ENCODE results near the gene PSMF1.

Gene PSMF1

GRCh38 chr20:1196634-1197033, 78.2 kb downstream of the PSMF1 start:
- TF ChIP-seq, protein P1, sequence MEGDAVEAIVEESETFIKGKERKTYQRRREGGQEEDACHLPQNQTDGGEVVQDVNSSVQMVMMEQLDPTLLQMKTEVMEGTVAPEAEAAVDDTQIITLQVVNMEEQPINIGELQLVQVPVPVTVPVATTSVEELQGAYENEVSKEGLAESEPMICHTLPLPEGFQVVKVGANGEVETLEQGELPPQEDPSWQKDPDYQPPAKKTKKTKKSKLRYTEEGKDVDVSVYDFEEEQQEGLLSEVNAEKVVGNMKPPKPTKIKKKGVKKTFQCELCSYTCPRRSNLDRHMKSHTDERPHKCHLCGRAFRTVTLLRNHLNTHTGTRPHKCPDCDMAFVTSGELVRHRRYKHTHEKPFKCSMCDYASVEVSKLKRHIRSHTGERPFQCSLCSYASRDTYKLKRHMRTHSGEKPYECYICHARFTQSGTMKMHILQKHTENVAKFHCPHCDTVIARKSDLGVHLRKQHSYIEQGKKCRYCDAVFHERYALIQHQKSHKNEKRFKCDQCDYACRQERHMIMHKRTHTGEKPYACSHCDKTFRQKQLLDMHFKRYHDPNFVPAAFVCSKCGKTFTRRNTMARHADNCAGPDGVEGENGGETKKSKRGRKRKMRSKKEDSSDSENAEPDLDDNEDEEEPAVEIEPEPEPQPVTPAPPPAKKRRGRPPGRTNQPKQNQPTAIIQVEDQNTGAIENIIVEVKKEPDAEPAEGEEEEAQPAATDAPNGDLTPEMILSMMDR (IDR thresholded peaks at IDR 0.05) = no peak
- Mint-ChIP-seq H3K36me3 (ENCODE audit: low read depth) (no peaks in the 10 kb centered on the region), H3K9me3 (no peaks in the 10 kb centered on the region)

DNA sequence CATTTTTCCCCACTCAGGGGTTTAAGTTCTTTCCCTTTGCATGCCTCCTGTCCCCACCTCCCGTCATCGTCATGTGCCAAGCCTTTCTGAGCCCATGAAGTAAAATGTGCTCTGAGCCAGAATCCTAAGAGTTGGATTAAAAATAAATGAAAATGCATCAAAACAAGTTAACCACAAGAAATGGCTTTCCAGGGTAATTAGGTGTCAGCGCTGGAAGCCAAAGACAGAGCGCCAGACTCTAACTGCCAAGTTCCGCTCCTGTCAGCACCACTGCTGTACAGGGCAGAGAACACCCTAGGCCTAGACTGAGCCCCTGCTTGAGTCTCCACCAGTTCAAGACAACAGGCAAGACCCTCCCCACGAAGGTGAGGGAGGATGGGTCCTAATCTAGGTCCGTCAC, 79.4 kb downstream of the PSMF1 start:
- Mint-ChIP-seq H3K36me3 (ENCODE audit: low read depth) (no peaks in the 10 kb centered on the region), H3K4me3 (no peak overlapping the region), H3K9me3 (no peaks in the 10 kb centered on the region), H3K27ac (no peak overlapping the region), H3K4me1 (no peaks in the 10 kb centered on the region), H3K27me3 (ENCODE audit: low read depth, poor library complexity) (peaks cover 6% of the 10 kb centered on the region)
- TF ChIP-seq, protein P1 (IDR thresholded peaks at IDR 0.05) = no peak
- DNase-seq = no peak

More at GRCh38 chr20:1196634-1197033, 78.2 kb downstream of the PSMF1 start:
- Mint-ChIP-seq H3K27me3 (ENCODE audit: low read depth, poor library complexity) (peaks cover 9% of the 10 kb centered on the region), H3K27ac (no peak overlapping the region), H3K4me3 (no peak overlapping the region), H3K4me1 (no peaks in the 10 kb centered on the region)
- DNase-seq = no peak

DNA sequence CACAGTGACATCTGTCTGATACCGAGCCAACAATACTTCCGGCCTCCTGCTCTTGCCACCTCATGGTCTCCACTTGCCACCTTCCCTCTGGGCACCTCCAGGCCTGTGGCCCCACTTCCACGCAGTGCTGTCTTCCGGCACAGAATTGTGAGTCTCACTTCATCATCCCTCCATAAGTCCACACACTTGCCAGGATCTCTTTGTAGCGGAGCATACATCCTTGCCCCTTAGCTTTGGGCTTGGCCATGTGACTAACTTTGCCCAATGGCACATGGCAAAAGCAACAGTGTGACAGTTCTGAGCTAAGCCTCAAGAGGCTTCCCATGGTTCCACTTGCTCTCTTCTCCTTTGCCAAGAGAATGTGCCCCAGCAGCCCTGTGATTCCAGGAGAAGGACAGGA, 80.3 kb downstream of the PSMF1 start:
- H3K4me1 Mint-ChIP-seq = no peaks in the 10 kb centered on the region
- H3K27me3 Mint-ChIP-seq (ENCODE audit: low read depth, poor library complexity) = peaks cover 6% of the 10 kb centered on the region
- H3K36me3 Mint-ChIP-seq (ENCODE audit: low read depth) = no peaks in the 10 kb centered on the region
- no peaks in the 10 kb centered on the region for H3K9me3 Mint-ChIP-seq
- TF ChIP-seq, protein P1 (IDR thresholded peaks at IDR 0.05) = no peak
- no peak overlapping the region for H3K27ac Mint-ChIP-seq
- DNase-seq = no peak
- H3K4me3 Mint-ChIP-seq = no peak overlapping the region

DNA sequence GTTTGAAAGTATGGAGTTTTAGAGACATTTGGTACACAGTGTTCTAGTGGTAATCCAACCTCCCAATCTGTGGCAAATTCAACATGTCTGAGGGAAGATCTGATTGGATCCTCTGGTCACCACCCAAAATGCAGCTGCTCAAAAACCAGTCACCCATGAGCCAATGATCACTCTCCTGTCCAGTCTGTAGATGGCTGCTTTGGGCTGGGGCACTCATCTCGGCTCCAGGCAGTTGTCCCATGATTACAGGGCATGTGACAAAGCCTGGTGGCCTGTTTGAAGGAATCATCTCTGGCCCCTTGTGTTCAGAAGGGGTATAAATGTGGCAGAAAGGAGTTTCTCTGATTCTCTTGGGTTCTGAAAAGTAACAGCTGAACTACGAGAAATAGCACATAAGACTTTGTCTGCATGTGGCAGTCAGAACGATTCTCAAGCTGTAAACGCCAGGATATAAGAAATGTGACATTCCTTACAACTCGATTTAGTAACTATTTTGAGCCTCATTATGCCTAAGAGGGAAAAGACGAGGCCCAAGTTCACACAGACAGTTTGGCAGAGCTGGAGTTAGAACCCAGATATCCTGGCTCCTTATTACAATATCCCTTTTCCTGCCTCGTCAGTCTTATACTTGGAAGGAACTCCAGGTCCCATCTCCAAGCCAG, 80.9 kb downstream of the PSMF1 start:
- H3K27ac Mint-ChIP-seq = no peak overlapping the region
- no peaks in the 10 kb centered on the region for H3K9me3 Mint-ChIP-seq
- TF ChIP-seq, protein P1 (IDR thresholded peaks at IDR 0.05) = no peak
- H3K4me3 Mint-ChIP-seq = no peak overlapping the region
- no peaks in the 10 kb centered on the region for H3K36me3 Mint-ChIP-seq (ENCODE audit: low read depth)
- no peaks in the 10 kb centered on the region for H3K4me1 Mint-ChIP-seq
- no peak for DNase-seq
- peaks cover 6% of the 10 kb centered on the region for H3K27me3 Mint-ChIP-seq (ENCODE audit: low read depth, poor library complexity)

DNA sequence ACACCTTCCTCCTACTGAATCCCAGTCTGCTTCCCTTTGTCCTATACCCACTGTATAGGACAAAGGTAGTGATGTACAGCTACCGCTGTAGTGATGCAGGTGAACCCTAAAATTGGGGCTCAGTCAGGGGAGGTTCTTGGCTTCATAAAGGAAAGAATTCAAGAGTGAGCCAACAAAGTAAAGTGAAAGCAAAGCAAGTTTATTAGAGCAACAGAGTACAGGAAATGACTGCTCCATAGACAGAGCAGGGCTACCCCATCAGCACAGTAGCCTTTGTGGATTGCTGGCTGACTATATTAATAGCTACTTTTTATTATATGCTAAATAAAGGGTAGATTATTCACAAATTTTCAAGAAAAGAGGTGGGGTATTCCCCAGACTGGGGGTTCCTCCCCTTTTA, 81.6 kb downstream of the PSMF1 start:
- TF ChIP-seq, protein P1 (IDR thresholded peaks at IDR 0.05) = no peak
- DNase-seq = no peak
- Mint-ChIP-seq H3K4me1 (no peaks in the 10 kb centered on the region), H3K9me3 (no peaks in the 10 kb centered on the region), H3K4me3 (no peak overlapping the region), H3K36me3 (ENCODE audit: low read depth) (no peaks in the 10 kb centered on the region), H3K27me3 (ENCODE audit: low read depth, poor library complexity) (peaks cover 6% of the 10 kb centered on the region), H3K27ac (no peak overlapping the region)

All from nephron progenitor cell (in vitro differentiated cells).